Hematopoietic multipotent progenitor cell treated with erythropoietin and hydrocortisone succinate and interleukin-3 and kit ligand, for 8 days (in vitro differentiated cells): ENCODE measurements around the gene KDM4B.
A peak's percentile ranks its signal among the peaks of the same experiment; 100 is the strongest.

ENCODE experiments used
- DNase-seq: peaks from one replicate; pipeline ENCODE4 v3.0.0-alpha.2; 2015

Gene KDM4B

GRCh38 chr19:5036698-5037563 is 68.0 kb downstream of the KDM4B start:
- DNase-seq, result no peak

- DNase-seq, result no peak
Observed at GRCh38 chr19:5037936-5038335, 69.0 kb downstream of the KDM4B start.

- DNase-seq, result peak; percentile 47
Observed at GRCh38 chr19:5038631-5039271, 69.8 kb downstream of the KDM4B start.

- DNase-seq, result no peak
Observed at GRCh38 chr19:5039642-5040543, 71.0 kb downstream of the KDM4B start.

- no peak for DNase-seq
Observed at GRCh38 chr19:5040544-5041167, 71.7 kb downstream of the KDM4B start.

GRCh38 chr19:5041168-5041912 is 72.4 kb downstream of the KDM4B start:
- DNase-seq, result no peak

- DNase-seq, result no peak
Observed at GRCh38 chr19:5041913-5042187, 72.9 kb downstream of the KDM4B start.

- DNase-seq, result no peak
Observed at GRCh38 chr19:5042556-5042955, 73.6 kb downstream of the KDM4B start.

- DNase-seq, result no peak
Observed at GRCh38 chr19:5045029-5045428, 76.1 kb downstream of the KDM4B start.

- no peak for DNase-seq
Observed at GRCh38 chr19:5045956-5046338, 77.0 kb downstream of the KDM4B start.

GRCh38 chr19:5046339-5047039 is 77.6 kb downstream of the KDM4B start:
- DNase-seq, result no peak

GRCh38 chr19:5047251-5047935 is 78.5 kb downstream of the KDM4B start:
- no peak for DNase-seq

GRCh38 chr19:5048091-5048726 is 79.3 kb downstream of the KDM4B start:
- peak; percentile 61 for DNase-seq

GRCh38 chr19:5048727-5049553 is 80.0 kb downstream of the KDM4B start:
- no peak for DNase-seq

GRCh38 chr19:5049561-5049960 is 80.6 kb downstream of the KDM4B start:
- no peak for DNase-seq

GRCh38 chr19:5050067-5050656 is 81.2 kb downstream of the KDM4B start:
- no peak for DNase-seq

- DNase-seq, result no peak
Observed at GRCh38 chr19:5050905-5051304, 82.0 kb downstream of the KDM4B start.

- no peak for DNase-seq
Observed at GRCh38 chr19:5051619-5052018, 82.7 kb downstream of the KDM4B start.

- no peak for DNase-seq
Observed at GRCh38 chr19:5052515-5052914, 83.6 kb downstream of the KDM4B start.
